DOHH2 (cell line): ENCODE measurements around the gene WAS.
"Not testable (repeated sequence)": the region's sequence is repeated elsewhere in the genome, so short reads cannot be mapped to it uniquely, and the experiment has no call there.

ENCODE experiments used
- H3F3A ChIP-seq: fragments of 200-600 bp; sonication (generic), shearing (Covaris generic); 2 replicates; pipeline ENCODE4 v1.6.0; 2016; ENCODE audit warnings: antibody characterized with exemption, mild to moderate bottlenecking; ENCODE audit not compliant: control insufficient read depth, insufficient read depth
- H3K27ac ChIP-seq: fragments of 200-600 bp; sonication (generic); 2 replicates; pipeline ENCODE4 v1.5.1; 2014; ENCODE audit warnings: low read depth, mild to moderate bottlenecking, low read length, moderate library complexity
- H3K27me3 ChIP-seq: fragments of 200-600 bp; sonication (generic); 2 replicates; pipeline ENCODE4 v1.6.1; 2014; ENCODE audit warnings: mild to moderate bottlenecking, low read length, mixed read lengths; ENCODE audit not compliant: control insufficient read depth
- H3K36me3 ChIP-seq: fragments of 200-600 bp; sonication (generic); 2 replicates; pipeline ENCODE4 v1.6.1; 2014; ENCODE audit warnings: mild to moderate bottlenecking, low read length, moderate library complexity, mixed read lengths; ENCODE audit not compliant: control insufficient read depth
- H3K4me1 ChIP-seq: fragments of 200-600 bp; sonication (generic); 2 replicates; pipeline ENCODE4 v1.6.1; 2014; ENCODE audit warnings: mild to moderate bottlenecking, low read length, mixed read lengths; ENCODE audit not compliant: control insufficient read depth
- H3K4me2 ChIP-seq: fragments of 200-600 bp; sonication (generic); 2 replicates; pipeline ENCODE4 v1.6.0; 2014; ENCODE audit warnings: mild to moderate bottlenecking, low read length, moderate library complexity
- H3K4me3 ChIP-seq: fragments of 200-600 bp; sonication (generic); 2 replicates; pipeline ENCODE4 v1.5.1; 2014; ENCODE audit warnings: mild to moderate bottlenecking, low read length, mixed read lengths
- H3K79me2 ChIP-seq: fragments of 200-600 bp; sonication (generic); 2 replicates; pipeline ENCODE4 v1.6.1; 2014; ENCODE audit warnings: mild to moderate bottlenecking, low read length, mixed read lengths; ENCODE audit not compliant: control insufficient read depth
- H3K9me2 ChIP-seq: fragments of 200-600 bp; sonication (generic); replicated peaks from 2 replicates; pipeline ENCODE4 v1.6.1; 2014; ENCODE audit warnings: mild to moderate bottlenecking, low read length, mixed read lengths; ENCODE audit not compliant: control insufficient read depth
- H3K9me3 ChIP-seq: fragments of 200-600 bp; sonication (generic); 2 replicates; pipeline ENCODE4 v1.6.1; 2014; ENCODE audit warnings: antibody characterized with exemption, low read length, mixed read lengths; ENCODE audit not compliant: control insufficient read depth, insufficient read depth
- H4K20me1 ChIP-seq: fragments of 200-600 bp; sonication (generic); 2 replicates; pipeline ENCODE4 v1.6.0; 2014; ENCODE audit warnings: low read depth, mild to moderate bottlenecking, antibody characterized with exemption, low read length, moderate library complexity; ENCODE audit not compliant: control insufficient read depth, insufficient read depth
- CTCF ChIP-seq: fragments of 200-600 bp; sonication (generic); IDR thresholded peaks from one replicate; pipeline ENCODE4 v1.5.1; 2014; ENCODE audit warnings: antibody characterized with exemption, mild to moderate bottlenecking, low read depth, low read length; ENCODE audit not compliant: poor library complexity, severe bottlenecking
- EZH2phosphoT487 ChIP-seq: fragments of 200-600 bp; sonication (generic); IDR thresholded peaks from 2 replicates; pipeline ENCODE4 v1.6.1; 2017; ENCODE audit warnings: borderline replicate concordance, mild to moderate bottlenecking, antibody characterized with exemption, low read length, moderate library complexity, mixed read lengths

WAS gene

DNA sequence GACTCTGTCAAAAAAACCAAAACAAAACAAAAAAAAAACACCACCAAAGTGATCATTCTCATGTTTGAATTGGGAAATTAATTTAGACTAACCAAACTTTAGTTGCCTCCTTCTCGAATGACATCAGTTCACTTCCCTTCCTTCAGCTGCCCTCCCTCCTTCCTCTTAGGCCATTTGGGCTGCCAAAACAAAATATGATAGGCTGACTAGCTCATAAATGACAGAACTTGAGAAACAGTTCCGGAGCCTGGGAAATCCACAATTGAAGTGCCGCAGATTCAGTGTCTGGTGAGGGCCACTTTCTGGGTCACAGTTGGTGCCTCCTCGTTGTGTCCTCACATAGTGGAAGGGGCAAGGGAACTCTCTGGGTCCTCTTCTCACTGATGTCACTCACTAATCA lies 16.1 kb upstream of the WAS start:
- Histone ChIP-seq H3K36me3 (no peaks in the 10 kb centered on the region), H3K79me2 (no peaks in the 10 kb centered on the region), H3K4me2 (no peak overlapping the region), H3K4me3 (no peak overlapping the region), H3K9me2 (no peaks in the 10 kb centered on the region), H4K20me1 (no peaks in the 10 kb centered on the region), H3K27ac (no peak overlapping the region), H3K27me3 (no peaks in the 10 kb centered on the region), H3K4me1 (peaks cover 11% of the 10 kb centered on the region; the same call in 1 of the 2 replicates), H3F3A (no peaks in the 10 kb centered on the region), H3K9me3 (no peaks in the 10 kb centered on the region)
- no peak for TF ChIP-seq CTCF
- TF ChIP-seq EZH2phosphoT487, result no peak

- not testable (repeated sequence) for H3K27me3 ChIP-seq, H3K4me2 ChIP-seq, H3K36me3 ChIP-seq, H3K4me3 ChIP-seq, H3K9me3 ChIP-seq, H3K27ac ChIP-seq, H4K20me1 ChIP-seq, H3F3A ChIP-seq, H3K79me2 ChIP-seq, H3K9me2 ChIP-seq
- H3K4me1 ChIP-seq, result peaks cover 11% of the 10 kb centered on the region; the same call in 1 of the 2 replicates
Measured at GRCh38 chrX:48668187-48668586, 15.4 kb upstream of the WAS start.

- Histone ChIP-seq H3K27me3 (no peaks in the 10 kb centered on the region), H3K4me1 (peaks cover 28% of the 10 kb centered on the region), H3K4me3 (peak overlapping the region; percentile 96), H3K9me2 (no peaks in the 10 kb centered on the region), H3K9me3 (no peaks in the 10 kb centered on the region), H3K79me2 (peaks cover 24% of the 10 kb centered on the region), H4K20me1 (no peaks in the 10 kb centered on the region), H3K27ac (peak overlapping the region; percentile 79), H3F3A (no peaks in the 10 kb centered on the region), H3K4me2 (peak overlapping the region; percentile 91), H3K36me3 (peaks cover 4% of the 10 kb centered on the region)
- TF ChIP-seq CTCF, result no peak
- no peak for TF ChIP-seq EZH2phosphoT487
Measured at GRCh38 chrX:48676106-48676892, 7.3 kb upstream of the WAS start.

- Histone ChIP-seq H3K27me3 (no peaks in the 10 kb centered on the region), H3K79me2 (peaks cover 24% of the 10 kb centered on the region), H3K4me2 (peak overlapping the region; percentile 80), H3K36me3 (peaks cover 4% of the 10 kb centered on the region), H3F3A (no peaks in the 10 kb centered on the region), H4K20me1 (no peaks in the 10 kb centered on the region), H3K9me3 (no peaks in the 10 kb centered on the region), H3K27ac (peak overlapping the region; percentile 61), H3K4me1 (peaks cover 23% of the 10 kb centered on the region), H3K4me3 (peak overlapping the region; percentile 96), H3K9me2 (no peaks in the 10 kb centered on the region)
- TF ChIP-seq CTCF, result no peak
- no peak for TF ChIP-seq EZH2phosphoT487
Measured at GRCh38 chrX:48676893-48677270, 6.7 kb upstream of the WAS start.
